NCI-H69 (cell line): ENCODE results near the gene GMFB.
"Not testable (repeated sequence)": the region's sequence is repeated elsewhere in the genome, so short reads cannot be mapped to it uniquely, and the experiment has no call there.

Experiments
- DNase-seq: peaks from one replicate; lab custom pipeline; 2025; lab: John Stamatoyannopoulos, UW

The GMFB gene

DNA sequence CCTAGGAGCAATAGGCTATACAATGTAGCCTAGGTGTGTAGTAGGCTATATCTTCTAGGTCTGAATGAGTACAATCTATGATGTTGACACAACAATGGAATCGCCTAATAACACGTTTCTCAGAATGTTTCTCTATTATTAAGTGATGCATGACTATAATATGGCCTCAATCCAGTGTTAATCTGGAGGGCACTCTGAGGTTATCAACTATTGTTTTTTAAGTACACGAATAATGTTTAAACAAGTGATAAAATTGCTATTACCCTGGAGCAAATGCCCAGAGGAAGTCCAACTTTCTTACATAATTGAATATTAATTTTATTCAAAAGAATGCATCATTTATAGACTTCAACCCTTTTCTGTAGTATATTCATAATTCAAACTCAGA, 31.2 kb downstream of the GMFB start:
- DNase-seq, result no peak

DNA sequence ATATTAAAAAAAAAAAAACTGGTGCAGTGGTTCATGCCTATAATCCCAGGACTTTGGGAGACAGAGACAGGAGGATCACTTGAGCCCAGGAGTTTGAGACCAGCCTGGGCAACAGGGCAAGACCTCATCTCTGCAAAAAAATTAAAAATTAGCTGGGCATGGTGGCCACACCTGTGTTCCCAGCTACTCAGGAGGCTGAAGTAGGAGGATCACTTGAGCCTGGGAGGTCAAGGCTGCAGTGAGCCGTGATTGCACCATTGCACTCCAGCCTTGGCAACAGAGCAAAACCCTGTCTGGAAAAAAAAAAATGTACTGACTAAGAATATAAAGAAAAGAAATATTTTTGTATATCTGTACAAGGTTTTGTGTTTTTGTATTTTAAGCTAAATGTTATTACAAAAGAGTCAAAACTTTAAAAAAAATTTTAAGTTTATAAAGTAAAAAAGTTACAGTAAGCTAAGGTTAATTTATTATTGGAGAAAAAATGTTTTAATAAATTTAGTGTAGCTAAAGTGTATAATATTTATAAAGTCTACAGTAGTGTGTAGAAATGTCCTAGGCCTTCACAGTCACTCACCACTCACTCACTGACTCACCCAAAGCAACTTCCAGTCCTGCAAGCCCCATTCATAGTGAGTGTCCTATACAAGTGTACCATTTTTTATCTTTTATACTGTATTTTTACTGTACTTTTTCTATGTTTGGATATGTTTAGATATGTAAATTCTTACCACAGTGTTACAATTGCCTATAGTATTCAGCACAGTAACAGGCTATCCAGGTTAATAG, 31.8 kb downstream of the GMFB start:
- DNase-seq, result not testable (repeated sequence)

DNA sequence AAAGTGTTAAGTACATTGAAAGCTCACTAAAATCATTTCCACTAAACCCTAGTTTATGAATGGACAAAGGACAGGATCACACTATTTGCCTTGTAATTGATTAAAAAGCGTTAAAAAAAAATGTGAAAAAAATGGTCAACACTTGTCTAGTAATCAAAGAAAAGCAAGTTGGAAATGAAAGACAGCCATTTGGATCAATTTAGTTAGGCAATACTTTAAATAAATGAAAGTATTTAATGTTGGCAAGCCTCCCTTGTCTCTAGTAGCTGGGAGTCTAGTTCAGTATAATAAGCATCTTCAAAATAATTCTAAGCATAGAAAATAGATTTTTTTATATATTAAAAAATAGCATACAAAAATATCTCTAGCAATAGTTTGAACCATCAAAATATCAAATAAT, 33.4 kb downstream of the GMFB start:
- DNase-seq, result no peak

DNA sequence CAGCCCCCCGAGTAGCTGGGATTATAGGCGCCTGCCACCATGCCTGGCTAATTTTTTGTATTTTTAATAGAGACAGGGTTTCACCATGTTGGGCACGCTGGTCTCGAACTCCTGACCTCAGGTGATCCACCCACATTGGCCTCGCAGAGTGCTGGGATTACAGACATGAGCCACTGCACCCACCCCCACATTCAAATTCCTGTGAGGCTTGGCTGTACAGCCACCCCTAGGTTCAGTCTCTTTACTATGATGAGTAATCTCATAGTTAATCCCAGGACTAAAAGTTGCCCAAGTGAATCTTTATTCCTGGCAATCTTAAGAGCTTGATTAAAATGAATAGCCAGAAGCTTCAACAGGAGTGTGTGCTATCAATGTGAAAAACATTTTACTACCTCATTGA, 34.8 kb downstream of the GMFB start:
- not testable (repeated sequence) for DNase-seq

DNA sequence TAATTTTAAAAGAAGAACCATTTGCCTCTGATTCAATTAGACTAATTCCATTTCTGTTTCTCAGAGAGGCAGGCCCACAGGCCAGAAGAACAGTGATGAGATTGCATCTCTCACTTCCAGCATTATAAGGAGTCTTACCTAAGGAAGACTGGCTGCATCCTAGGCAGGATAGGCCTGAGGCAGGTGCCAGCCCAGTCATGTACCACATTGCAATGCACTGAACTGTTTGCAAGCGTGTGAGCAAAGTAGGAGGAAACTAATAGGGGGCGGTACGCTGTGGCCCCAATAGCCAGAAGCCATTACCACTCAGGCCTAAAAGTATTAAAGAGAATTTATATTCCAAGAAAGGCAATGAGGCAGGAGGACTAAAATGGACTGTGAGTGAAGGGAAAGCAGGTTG, 35.5 kb downstream of the GMFB start:
- DNase-seq, result no peak

DNA sequence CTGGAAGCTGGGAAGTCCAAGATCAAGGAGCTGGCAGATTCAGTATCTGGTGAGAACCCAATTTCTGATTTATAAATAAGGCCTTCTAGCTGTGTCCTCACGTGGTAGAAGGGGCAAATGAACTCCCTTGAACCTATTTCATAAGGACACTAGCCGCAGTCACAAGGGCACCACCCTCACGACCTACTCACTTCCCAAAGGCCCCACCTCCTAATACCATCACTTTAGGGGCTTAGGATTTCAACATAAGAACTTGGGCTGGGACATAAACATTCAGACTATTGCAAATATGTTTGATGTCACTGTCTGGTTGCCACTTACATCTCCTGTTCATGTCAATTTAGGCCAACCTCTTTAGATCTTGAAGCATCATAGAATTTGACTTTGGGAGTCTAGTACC, 36.8 kb downstream of the GMFB start:
- no peak for DNase-seq

DNA sequence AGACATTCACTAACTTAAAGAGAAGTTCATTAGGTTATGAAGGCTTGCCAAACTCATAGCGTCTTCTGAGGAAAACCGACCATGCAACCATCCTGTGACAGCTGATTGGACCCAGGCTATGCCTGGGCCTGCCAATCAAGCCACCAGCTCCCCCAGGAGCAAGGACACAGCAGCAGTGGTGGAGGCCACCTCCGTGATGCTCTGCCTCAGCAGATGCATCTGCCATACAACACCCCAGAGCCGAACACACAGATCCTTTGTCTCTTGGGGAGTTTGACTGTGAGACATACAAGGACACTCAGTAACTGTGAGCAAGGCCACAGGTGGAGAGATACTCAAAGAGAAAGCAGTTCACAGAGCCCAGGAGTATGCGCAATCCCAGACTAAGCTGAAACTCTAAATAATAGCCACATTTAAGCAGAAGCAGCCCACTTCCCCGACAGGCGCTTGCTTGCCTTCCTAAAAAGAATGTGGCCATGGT, 37.6 kb downstream of the GMFB start:
- DNase-seq, result no peak

DNA sequence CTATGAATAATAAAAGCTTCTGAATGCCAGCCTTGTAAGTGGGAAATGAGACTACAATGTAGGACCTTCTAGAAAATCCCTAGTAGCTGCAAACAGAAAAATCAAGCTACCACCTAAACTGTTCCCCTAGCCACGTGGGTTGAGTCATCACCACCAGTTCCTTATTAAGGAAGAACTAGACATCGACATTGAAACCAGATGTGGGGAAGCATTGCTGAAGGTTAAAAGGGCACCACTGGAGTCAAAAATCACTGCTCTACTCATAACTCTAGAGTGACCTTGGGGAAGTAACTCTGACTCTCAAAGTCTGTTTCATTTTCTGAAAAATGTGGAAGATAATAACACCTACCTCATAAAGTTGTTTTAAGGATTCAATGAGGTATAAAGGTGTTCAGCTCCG, 38.2 kb downstream of the GMFB start:
- DNase-seq, result no peak

DNA sequence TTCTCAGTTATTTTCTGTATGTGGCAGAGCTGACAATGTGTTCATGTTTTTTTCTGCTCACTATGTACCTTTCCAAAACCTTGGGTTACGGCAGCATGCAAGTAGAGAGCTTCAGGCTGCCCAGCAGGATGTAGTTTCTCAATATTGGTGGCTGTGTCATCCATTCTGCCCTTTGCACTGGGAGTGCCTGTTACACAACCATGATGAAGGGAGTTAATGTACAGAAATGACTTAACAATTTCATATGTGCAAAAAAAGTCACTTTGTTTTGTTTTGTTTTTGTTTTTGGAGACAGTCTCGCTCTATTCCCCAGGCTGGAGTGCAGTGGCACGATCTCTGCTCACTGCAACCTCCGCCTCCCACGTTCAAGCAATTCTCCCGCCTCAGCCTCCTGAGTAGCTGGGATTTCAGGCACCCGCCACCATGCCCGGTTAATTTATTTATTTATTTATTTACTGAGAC, 41.5 kb downstream of the GMFB start:
- no peak for DNase-seq

DNA sequence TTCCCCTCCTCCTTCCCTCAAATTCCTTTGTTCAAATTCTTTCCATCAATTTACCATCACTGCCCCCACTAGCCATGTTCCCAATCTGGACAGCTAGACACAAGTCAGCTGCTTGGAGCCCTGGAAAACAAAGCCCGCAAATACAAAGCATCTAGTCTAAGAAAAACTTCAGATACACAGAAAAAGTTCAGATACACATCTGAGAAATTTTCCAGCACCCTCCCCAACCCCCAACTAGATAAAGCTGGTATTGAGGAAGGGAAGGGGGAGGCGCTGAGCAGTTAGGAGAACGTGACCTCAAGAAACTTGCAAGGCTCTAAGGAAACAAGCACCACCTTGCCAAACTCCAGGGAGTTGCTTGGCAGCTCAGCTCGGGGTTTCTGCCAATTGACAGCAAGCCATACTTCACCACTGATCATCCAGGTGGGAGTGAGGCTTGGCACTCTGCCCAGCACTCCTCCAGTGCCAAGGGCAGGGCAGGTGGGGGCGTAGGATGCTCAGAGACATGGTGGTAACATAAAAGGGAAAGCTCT, 42.6 kb downstream of the GMFB start:
- peak; percentile 87 for DNase-seq

DNA sequence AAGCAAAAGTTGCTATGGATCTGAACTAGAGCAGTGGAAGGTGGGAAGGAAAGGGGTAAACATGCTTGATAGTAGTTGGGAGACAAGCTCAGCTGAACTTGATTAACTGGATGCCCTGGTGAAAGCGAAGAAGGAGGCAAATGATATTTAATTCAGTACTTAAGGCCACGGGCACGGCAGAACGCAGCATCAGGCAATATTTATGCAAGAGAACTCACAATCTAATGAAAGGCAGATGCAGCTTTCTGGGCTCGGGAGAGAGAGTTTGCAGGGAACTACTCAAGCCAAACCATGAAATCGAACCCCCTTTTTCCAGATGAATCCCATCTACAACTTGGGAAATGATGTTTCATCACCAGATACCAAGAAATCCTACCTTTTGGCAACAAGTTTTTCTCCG, 44.1 kb downstream of the GMFB start:
- no peak for DNase-seq

DNA sequence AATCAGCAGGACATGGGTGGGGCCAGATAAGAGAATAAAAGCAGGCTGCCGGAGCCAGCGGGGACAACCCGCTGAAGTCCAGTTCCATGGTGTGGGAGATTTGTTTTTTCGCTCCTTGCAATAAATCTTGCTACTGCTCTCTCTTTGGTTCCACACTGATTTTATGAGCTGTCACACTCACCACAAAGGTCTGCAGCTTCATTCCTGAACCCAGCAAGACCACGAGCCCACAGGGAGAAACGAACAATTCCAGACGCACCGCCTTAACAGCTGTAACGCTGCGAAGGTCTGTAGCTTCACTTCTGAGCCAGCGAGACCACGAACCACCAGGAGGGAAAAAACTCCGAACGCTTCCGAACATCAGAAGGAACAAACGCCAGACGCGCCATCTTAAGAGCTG, 44.8 kb downstream of the GMFB start:
- no peak for DNase-seq

DNA sequence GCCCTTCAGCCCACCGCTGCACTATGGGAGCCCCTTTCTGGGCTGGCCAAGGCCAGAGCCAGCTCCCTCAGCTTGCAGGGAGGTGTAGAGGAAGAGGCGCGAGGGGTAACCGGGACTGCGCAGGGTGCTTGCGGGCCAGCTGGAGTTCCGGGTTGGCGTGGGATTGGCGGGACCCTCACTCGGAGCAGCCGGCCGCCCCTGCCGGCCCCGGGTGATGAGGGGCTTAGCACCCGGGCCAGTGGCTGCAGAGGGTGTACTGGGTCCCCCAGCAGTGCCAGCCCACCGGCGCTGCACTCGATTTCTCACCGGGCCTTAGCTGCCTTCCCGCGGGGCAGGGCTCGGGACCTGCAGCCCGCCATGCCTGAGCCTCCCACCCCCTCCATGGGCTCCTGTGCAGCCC, 45.8 kb downstream of the GMFB start:
- not testable (repeated sequence) for DNase-seq

DNA sequence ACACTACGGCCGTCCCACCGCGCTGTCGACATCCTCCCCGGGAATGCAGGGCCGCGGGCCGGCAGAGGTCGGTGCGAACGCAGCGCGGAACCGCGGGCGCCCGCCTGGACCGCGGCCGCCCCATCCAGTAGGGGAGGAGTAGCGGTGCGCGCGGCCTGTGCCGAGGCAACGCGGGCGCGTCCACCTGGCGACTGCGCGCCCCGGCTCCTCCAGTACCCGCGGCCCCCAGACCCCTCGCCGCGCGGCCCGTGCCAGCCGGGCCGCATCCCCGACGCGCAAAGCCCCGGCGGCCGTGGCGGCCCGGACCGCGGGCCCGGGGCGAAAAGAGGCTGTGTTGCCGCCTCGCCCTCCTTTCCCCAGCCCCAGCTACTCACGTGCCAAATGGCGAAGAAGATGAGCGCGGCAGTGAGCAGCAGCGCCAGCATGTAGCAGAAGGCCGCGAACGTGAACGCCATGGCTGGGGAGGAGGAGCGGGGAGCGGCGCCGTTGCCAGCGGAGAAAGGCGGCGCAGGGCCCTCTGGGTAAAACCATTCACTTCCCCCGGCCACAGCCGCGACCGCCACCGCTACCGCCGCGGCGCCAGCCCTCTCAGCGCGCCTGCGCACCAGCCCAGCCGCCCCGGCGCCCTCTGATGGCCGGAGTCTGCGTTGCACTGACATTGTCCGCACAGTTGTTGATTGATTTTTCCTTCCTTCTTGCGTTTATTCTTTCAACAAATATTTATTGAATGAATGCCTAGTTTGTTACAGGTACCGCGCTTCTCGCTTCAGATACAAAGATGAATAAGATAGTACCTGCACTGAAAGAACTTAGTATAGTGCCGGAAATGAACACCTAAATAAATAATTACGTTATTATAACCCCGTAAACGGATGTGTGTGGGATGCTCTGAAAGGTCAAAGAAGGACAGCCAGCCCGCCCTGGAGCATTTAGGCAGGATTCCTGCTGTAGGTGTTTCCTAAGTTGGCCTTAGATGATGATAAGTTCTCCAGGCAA, 47.6 kb downstream of the GMFB start, which contains the start of gene CNIH1:
CNIH1 (minus strand) TSS at position 502 of the 996 bp plus-strand sequence; CDS start at position 455, 47 bp downstream.
- DNase-seq, result peak; percentile 97

DNA sequence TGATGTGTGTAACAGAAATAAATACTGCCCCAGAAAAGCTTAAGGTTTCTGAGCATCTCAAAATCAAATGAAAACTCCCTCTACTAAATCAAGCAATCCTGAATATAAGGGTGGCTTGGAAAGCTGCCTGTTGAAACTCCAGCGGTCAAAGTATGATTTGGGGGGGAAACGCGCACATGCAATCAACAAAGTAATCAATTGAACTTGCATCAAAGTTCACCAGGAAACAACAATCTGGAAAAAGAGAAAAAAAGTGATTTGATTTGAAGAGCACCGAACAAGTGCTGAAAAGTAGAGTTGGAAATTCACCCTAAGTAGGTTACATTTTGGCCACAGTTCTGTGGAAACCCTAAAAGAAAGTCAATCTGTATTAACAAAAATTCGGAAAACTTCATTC, 48.3 kb downstream of the GMFB start:
- no peak for DNase-seq

DNA sequence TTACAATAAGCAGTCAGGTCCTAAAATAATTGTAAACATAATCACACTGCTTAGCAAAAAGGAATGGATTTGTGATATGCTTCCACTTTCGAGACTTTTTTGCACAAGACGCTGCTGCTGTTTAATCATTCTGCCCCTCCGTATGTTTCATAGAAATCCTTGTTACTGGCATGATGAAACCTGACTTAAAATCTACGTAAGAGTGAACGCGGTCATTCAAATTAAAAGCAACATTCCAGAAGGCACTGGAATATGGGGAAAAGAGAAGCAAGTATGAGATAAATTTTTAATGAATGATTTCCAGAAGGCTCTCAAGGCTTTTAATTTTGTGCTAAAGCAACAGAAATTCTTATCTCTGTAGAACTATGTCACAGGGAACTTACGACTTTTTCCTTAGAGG, 48.7 kb downstream of the GMFB start:
- no peak for DNase-seq

DNA sequence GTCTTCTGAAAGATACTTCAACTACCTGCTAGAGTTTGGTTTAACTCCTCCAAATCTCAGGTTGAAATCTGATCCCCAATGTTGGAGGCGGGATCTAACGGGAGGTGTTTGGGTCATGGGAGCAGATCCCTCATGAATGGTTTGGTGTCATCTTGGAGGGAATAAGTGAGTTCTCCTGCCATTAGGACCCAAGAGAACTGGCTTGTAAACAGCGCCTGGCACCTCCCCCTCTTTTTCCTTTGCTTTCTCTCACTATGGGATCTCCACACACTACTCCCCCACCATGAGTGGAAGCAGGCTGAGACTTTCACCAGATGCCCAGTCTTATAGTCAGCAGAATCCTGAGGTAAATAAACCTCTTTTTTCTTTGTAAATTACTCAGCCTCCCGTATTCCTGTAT, 50.1 kb downstream of the GMFB start:
- DNase-seq, result peak; percentile 10

DNA sequence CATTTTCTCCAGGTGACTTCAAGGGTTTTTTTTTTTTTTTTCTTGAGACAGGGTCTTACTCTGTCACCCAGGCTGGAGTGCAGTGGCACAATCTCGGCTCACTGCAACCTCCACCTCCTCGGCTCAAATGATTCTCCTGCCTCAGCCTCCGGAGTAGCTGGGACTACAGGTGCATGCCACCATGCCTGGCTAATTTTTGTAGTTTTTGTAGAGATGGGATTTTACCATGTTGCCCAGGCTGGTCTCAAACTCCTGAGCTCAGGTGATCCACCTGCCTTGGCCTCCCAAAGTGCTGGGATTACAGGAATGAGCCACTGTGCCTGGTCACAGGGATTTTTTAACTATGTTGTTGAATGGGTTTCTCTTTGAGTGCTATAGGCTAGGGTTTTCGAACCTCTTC, 50.8 kb downstream of the GMFB start:
- DNase-seq, result not testable (repeated sequence)

DNA sequence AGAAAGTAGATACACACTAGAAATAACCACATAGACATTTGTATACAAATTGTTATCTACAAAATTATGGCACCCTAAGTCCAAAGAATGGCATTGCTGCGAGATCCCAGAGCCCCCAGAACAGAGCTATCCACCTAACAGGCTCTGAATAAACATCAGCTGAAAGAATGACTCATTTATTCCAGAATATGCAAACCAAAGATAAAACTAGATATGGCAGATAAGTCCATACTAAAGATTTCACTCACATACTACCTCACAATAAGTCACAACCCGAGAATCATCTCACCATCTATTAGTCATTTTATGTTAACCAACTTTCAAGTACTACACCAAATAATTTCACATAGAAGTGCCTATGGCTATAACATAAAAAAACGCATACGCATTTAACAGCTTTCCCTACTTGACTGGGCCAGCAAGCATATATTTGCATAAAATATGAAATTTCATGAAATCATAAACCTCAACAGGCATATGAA, 53.2 kb downstream of the GMFB start:
- no peak for DNase-seq

DNA sequence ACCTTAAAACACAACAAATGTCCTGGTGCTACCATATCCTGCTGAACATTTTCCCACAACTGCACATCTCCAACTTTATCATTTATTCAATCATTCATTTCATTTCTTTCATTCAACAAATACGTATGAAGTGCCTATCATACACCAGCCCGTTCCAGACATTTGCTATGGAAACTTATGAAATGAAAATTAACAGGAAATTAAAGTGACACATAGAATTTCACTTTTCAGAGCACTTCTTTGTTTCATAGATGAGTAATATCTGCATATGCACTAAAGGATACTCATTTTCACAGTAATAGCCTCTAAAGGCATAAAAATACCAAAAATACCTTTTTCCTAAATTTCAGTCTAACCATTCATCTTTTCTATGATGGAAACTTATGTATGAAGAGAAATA, 60.3 kb downstream of the GMFB start:
- DNase-seq, result no peak

DNA sequence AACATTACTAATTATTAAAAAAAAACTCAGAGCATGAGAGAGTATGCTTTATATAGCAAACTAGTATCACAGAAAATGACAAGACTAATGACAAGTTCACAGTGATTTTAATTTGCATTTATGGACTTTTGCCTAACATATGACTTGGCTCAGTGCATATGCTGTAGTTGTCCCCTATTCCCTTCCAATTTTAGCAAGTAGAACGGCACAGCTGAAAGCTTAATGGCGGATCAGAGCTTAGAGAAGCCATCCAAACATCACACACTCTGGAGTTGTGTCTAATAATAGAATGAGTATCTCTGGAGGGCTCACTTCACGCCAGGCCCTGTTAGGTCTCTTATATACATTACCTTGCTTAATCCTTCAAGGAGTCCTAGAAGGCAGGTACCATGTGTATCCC, 60.9 kb downstream of the GMFB start:
- DNase-seq, result no peak

DNA sequence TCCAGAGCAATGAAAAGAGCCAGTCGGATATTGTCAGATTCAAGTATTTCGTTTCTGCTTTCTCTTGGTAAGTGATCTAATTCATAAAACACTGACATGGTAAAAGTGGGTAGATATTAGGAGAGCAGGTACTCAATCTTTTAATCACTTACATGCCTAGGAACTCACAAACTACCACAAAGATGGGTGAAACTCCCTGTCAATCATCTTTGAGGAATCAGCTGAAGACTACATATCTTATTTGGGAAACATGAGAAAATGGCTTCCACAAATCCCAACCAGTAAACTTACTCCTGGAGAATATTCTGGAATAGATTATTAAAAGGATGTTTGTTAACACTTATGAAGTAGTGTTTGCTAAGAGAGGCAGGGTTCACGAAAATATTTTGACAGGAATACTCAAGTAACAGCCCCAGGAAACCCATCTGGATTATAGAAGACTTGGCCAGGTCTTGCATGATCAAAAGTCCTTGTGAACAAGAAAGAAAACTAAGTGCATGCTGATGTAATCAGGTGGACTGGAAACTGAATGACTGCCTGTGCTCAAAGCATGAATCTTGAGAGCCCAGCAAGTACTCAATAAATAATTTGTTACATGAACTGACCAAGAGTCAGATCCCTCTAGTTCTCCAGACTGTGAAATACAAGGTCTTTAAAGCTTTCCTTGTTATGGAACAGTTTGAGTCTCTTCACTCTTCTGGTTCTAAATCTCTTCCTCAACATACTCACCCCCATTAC, 63.1 kb downstream of the GMFB start:
- DNase-seq, result no peak
